SKM-1 treated with dmso at 0.1 percent for 144 hours (cell line): ENCODE results near the gene MYCN.

ENCODE experiments used
- DNase-seq: peaks from one replicate; lab custom pipeline; 2025; ENCODE audit not compliant: unreplicated experiment; lab: John Stamatoyannopoulos, UW

MYCN gene

DNA sequence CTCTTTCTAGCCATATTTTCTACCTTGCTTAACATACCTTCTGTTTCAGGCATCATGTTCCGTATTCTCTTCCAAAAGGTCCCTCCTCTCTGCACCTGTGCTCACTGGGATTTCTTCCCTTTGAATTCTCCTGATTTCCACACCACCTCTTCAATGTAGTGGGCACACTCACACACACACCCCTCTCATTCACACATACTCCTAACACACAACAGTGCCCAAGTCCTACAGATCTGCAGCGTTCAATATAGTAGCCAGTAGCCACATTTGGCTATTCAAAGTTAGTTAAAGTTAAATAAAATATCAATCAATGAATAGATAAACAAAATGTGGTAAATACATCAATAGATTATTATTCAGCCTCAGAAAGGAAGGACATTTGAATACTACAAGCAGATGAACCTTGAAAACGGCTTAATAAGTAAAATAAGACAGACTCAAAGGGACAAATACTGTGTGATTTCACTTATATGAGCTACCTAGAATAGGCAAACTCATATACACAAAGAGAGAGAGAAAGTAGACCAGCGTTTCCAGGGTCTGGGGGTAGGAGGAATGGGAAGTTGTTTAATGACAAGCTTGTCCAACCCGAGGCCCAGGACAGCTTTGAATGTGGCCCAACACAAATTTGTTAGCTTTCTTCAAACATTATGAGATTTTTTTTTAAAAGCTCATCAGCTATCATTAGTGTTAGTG lies 34.4 kb downstream of the MYCN start:
- no peak for DNase-seq

- no peak for DNase-seq
Observed at GRCh38 chr2:15975261-15975600, 34.9 kb downstream of the MYCN start.

DNA sequence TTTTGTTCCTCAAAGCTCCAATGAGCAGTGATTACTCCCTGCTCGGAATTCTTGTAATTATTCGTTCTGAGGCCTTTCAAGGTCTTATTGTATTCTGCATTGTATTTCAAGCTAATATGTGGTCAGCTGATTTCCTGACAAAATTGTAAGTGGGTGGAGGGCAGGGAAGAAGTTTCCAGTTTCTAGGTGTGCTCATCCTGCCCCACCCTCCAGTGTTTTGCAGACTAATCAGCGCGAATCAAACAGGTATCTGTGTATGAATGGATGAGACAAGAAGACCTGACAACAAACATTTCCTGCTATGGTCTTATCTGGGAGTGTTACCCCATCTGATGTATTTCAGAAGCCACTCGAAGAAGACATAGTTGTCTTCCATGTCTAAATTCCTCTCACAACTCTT lies 35.3 kb downstream of the MYCN start:
- no peak for DNase-seq

GRCh38 chr2:15976354-15976753 lies 36.0 kb downstream of the MYCN start:
- no peak for DNase-seq

GRCh38 chr2:15979051-15979758 lies 38.9 kb downstream of the MYCN start:
- DNase-seq, result no peak

DNA sequence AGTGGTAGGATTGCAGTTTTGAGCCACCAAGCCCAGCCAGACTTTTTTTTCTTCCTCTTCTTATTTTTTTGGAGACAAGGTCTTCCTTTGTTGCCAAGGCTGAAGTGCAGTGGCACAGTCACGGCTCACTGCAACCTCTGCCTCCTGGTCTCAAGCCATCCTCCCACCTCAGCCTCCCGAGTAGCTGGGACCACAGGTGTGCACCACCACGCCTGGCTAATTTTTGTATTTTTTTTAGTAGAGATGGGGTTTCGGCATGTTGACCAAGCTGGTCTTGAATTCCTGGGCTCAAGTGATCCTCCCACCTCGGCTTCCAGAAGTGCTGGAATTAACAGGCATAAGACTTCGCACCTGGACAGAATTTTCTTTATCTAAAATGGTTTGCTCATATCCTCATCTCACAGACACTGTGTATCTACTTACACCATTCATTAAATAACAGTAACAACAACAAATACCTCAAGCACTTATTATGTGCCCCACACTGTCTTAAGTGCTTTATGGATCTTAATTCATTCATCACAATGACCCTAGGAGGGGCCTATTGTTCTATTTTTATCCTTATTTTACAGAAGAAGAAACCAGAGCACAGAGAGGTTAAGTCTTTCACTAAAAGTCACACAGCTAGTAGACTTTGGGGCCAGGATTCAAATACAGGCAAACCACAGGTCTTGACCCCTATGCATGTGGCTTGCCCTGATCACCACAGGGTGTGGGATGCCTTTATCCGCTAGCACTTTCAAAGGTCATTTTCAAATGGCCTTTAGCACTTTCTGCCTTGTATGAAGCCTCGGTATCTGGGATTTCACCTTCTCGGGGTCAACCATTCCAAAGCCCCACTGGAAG lies 39.6 kb downstream of the MYCN start:
- DNase-seq, result no peak

- DNase-seq, result no peak
Observed at GRCh38 chr2:15980605-15981098, 40.3 kb downstream of the MYCN start.

GRCh38 chr2:15981646-15982045 lies 41.3 kb downstream of the MYCN start:
- no peak for DNase-seq

DNA sequence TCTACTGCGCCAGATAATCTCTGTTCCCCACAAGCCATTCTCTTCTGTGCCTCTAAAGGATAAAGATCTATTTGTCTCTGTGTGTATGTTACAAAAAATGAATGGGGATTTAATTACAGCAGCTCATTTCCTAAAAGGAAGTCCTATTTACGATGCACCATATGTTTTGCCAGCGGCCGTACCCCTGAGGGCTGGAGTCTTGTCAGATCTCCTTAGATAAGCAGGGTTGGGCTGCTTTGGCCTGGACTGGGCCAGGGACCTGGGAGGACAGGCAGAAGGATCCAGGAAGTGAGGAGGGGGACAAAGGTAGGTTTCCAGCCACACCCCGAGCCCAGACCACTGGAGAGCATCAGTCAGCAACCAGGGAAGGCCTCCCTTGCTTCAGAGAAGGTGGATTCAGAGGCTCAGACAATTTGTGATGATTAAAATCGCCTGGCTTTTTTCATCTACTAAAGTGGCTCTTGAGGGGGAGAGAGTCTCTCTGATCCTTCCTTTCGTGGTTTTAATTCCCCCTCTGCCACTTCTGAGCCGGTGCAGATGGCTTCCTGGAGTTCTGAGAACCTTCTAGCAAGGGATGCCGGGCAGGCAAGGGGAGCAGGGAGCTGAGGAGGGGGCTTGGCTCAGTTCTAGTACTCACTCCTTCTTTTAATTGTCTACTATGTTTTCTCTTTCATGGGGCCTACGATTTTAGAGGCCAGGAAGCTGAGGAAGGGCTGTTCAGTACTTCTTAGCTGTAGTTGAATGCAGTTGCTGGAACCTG lies 42.1 kb downstream of the MYCN start:
- DNase-seq, result no peak

- no peak for DNase-seq
Observed at GRCh38 chr2:15983496-15983895, 43.1 kb downstream of the MYCN start.

DNA sequence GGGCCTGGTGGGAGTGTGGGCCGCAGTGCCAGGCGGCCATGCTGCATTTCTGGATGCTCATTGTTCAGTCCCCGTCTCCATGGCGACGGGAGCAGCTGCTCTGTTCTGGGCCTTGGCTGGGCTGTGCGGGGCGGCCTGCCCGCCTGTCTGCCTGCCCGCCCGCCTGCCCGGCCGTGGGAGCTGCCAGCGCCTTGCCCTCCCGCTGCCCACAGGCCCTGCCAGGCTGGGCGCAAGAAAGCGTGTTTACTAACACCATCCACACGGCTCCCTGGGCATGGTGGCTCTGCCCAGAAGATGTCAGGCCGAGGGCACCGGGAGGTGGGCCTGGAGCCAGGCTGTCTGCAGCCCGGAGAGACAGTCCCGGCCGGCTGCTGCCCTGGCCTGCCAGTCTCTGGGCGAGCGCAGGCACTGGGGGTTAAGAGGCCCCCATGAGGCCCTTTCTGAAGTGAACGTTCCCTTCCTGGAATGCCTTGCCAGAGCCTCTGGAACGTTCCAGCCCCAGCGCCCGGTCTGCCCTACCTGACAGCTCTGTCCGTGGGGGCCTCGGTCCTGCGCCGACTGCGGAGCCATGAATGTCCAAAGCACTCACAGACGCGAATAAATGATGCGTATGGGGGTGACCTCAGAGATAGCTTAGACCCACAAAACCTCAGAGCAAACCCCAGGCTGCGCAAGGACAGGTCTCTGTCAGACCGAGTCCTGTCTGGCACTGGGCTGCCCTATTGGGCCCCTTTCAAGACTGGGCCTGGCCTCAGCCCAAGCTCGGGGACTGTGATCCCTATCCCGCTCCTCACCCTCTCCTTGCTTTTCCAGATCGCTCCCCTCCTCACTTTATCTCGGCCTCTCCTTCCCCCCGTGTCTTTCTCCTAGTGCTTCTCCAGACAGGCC lies 44.3 kb downstream of the MYCN start:
- no peak for DNase-seq

- no peak for DNase-seq
Observed at GRCh38 chr2:15985531-15985930, 45.2 kb downstream of the MYCN start.

DNA sequence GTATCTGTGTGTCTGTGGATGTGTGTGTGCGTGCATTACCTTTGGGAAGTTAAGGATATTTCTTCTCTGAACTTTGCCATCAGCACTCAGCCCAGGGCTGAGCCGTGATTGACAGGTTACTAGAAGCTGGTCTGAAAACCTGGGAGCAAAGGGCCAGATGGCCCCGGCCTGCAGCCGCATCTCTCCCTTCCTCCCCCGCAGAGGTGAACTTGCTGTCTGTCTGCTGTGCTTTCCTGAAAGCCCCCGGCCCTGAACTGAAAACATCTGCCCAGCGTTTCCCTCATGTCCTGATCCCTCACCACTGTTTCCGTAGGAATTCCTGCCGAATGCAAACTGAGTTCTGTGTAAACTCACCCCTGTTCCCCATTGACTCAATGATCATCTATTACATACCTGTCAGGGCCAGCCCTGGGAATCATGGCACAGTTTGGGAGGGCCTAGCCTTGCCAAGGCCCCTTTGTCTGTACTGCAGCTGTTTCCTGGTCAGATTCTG lies 45.8 kb downstream of the MYCN start:
- no peak for DNase-seq

DNA sequence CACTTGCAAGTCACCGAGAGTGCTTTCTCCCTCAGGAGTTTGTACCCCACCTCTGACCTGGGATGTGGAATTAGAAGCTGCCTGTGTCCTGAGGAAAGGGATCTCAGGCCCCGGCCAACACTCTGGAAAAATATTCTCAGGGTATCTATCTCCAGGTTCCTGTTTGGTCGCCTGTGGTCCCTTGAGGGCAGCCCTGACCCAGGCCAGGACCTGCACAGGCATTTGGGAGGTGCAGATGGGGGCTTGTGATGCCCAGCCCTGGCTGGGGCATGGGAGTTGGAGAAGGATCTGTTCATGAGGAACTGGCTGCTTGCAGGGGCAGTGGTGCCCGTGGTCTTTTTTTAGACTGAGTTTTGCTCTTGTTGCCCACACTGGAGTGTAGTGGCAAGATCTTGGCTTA lies 46.3 kb downstream of the MYCN start:
- DNase-seq, result no peak

GRCh38 chr2:15988733-15989132 lies 48.4 kb downstream of the MYCN start:
- DNase-seq, result no peak

DNA sequence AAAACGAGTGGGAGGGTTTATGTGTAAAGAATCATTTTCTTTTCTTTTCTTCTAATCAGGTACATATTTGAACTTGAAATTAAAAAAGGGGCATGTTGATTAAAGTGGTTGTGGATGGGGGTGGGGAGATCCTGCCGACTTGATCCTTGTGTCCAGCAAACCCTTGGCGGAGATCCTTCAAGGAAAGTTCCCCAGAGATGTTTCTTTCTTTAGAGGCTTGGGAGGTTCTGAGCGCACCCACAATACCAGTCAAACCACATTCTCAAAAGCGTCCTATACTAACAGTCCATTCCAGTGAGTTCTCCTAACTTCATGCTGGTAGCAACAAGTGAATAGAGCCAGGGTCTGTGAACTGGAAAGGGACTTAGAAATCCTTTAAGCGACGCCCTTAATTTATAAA lies 49.2 kb downstream of the MYCN start:
- no peak for DNase-seq

- DNase-seq, result no peak
Observed at GRCh38 chr2:15990151-15991101, 50.1 kb downstream of the MYCN start.

DNA sequence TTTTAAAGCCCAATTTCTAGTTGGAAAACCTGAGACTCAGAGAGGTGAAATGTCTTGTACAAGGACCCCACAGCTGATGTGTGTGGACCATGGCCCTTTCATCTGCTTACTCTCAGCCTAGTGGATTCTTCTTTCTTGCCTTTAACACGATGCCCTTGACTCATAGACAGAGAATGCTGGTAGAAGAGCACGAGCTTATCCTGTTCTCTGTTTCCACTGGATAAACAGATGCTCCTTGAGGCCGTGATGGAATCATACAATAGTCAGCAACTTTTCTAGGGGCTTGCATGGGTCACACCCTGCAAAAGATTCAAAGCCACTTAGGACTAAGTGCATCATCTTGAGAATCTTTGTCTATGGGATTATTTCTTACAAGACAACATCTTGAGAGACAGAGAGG lies 50.9 kb downstream of the MYCN start:
- no peak for DNase-seq
